HPDE6-E6E7 (cell line): ENCODE data around the gene DNASE1.
A peak's percentile ranks its signal among the peaks of the same experiment; 100 is the strongest.

Experiments
- DNase-seq: peaks from one replicate; pipeline ENCODE4 v3.0.0; 2011; ENCODE audit warnings: missing footprints; ENCODE audit errors: extremely low spot score

DNASE1 gene

DNA sequence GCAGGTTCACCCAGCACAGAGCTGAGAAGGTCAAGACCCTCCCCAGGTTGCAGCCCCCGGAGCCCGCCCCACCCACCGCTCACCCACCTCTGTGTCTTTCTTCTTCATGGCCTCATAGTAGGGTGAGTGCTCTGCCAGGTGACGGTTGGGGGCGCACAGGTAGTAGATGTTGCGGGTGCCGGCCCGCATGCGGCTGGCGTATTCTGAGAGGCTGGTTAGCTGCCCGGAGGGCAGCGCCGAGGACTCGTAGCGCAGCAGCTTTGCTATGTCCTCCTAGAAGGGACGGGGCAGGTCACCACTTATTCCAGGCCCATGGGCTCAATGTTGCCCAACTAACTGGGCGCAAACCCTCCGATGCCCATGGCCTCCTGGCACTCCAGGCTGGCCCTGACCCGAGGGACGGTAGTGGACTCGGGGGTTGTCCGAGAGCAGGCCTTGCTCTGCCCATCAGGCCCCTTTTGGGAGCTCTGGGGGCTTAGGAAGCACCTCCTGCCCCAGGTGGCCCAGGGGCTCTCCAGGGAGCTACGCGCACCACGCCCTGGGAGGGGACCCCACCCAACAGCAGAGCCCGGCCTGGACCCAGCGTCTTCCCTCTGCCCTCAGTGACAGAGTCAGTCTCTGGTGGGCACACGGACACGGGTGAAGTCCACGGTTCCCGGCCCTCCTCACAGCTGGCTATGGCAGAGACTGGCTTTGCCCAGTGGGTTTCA is 9.9 kb downstream of the DNASE1 start:
- DNase-seq: no peak

DNA sequence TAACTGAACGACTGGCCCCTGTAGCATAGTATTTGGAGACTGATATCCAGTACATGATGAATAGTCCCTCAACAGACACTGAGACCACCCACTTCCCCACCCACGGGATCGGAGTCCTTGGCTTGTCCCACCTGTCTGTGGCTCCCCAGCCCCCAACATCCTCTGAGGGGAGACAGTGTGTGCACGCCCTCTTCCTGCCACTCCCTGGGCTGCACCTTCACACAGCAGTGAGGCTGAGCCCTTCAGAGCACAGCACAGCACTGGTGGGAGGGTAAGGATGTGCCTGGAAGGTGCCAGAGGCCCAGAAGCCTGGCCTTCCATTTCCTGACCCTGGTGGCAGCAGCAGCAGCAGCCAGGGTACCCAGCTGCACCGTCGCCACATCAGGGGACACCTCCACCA is 11.0 kb downstream of the DNASE1 start:
- no peak for DNase-seq

DNA sequence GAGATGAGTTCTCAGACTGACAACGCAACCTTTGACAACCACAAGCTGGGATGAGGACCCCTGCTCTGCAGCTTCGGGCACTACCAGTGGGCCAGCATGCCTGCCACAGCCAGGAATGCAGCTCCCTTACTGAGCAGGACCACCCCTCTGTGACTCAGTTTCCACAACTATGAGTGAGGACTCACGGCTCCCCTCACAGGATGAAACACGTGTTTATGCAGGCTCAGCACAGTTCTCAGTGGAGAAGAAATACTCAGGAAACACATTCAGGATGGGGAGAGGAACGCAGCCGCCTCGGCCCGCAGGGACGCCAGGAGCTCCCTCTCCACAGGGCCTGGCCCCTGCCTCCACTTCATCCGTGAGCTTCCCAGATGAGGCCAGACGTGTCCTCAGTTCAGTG is 14.1 kb downstream of the DNASE1 start:
- DNase-seq: no peak

DNA sequence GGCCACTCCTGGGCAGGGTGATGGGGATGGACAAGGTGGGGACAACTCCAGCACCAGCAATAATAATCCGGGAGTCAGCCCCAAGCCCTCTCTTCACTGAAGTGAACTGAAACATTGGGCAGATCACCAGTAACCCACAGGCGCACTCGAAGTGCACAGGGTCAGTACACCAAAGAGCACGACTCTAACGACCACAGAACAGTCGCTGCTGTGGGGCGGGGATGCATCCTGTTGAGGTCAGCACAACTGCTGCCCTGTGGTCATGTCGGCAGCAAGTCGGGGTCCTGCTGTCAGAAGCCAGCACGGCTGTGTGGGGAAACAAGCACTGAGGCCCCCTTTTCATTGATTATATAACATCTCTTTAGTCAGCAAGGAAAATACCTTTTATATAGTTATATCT is 14.6 kb downstream of the DNASE1 start:
- DNase-seq: no peak

DNA sequence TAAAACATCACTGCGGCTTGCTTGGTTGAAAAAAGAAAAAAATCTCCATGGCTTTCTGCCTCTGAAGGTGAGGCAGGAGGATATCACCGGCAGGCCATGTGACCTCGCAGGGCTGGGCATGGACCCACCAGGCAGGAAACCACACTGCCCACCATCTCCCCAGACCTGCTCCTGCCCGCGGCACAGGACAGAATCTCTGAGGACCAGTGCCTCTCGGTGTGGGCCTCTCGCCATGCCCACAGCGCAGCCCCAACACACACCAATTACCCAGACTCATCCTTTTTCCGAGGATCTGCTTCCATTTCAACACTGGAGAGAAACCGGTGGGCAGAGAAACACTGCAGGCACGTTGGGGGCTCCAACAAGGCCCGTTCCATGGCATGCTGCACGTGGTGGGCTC is 16.2 kb downstream of the DNASE1 start:
- DNase-seq: no peak

DNA sequence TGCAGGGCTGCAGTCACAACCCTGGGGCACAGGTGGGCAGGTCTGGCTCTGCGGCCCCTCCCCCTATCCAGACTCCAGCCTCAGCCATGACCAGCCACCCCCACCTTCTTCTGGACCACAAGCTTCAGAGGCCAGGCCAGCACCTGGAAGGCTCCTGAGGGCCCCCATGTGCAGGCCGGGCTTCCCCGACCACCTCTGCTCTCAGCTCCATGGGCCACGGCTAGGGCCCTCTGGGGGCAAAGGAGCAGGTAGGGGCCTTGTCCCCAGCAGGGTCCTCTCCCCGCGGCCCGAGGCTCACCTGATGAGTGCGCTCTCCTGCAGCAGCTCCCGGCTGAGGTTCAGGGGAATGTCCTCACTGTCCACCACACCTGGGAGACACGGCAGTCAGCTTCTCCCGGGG is 16.9 kb downstream of the DNASE1 start:
- no peak for DNase-seq

DNA sequence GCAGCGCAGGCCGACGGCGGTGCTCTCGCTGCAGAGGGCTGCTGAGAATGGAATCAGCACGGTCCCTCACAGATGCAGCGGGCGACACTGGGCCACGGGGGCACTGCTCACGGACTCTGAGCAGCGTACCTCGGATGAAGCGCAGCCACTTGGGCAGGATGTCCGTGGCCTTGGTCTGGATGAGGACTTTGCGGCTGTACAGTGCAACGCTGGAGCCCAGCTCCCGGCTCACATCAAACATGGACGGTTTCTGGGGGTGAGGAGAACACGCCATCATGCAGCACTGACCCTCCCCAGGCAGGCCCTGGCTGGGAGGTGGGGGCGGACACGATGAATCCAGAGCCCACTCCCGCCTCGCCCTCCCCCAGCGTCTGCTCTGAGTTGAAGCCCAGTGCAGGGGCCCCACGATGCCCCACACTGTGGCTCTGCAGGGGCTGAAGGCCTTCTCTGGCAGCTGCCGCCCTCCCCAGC is 18.1 kb downstream of the DNASE1 start:
- no peak for DNase-seq

DNA sequence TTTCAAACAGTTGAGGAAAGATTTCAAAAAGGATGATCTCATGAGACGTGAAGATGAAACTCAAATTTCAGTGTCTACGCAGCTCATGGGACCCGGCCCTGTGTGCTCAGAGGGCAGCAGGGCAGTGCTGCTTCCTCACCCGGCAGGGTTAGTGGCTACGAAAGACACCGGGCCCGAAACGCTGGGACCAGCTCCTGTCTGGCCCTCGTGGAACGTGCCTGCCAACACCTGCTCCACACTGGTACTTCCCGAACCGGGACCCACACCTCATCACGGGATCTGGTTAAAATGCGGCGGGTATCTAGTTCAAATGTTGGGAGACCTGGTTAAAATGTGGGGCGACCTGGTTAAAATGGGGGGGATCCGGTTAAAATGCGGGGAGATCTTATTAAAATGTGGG is 18.7 kb downstream of the DNASE1 start:
- DNase-seq: no peak

DNA sequence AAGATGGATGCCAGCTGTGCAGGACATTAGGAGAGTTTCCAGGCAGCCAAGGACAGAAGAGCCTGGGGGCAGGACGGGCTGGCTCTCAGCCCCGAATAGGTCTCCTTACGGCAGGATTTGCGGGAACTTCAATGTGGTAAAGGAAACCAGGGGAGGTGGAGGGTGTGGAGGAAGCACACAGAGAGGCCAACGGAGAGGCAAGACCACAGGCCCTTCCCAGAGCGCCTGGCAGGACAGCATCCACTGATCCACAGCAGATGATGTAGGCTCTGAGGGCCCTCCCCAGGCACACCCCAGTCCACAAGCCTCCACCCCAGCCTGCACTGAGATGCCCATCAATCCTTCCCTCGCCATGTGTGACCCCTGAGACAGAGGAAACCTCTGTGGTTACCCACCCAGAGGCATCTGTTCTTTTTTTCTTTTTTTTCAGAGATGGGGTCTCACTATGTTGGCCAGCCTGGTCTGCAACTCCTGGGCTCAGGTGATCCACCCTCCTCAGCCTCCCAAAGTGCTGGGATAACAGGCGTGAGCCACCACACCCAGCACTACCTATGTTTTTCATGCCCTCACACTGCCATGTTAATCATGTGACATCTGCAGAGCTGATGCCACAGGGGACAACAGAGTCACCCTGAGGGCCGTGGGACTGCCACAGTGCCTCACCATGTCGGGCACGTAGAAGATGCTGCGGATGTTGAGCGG is 19.3 kb downstream of the DNASE1 start:
- DNase-seq: no peak

DNA sequence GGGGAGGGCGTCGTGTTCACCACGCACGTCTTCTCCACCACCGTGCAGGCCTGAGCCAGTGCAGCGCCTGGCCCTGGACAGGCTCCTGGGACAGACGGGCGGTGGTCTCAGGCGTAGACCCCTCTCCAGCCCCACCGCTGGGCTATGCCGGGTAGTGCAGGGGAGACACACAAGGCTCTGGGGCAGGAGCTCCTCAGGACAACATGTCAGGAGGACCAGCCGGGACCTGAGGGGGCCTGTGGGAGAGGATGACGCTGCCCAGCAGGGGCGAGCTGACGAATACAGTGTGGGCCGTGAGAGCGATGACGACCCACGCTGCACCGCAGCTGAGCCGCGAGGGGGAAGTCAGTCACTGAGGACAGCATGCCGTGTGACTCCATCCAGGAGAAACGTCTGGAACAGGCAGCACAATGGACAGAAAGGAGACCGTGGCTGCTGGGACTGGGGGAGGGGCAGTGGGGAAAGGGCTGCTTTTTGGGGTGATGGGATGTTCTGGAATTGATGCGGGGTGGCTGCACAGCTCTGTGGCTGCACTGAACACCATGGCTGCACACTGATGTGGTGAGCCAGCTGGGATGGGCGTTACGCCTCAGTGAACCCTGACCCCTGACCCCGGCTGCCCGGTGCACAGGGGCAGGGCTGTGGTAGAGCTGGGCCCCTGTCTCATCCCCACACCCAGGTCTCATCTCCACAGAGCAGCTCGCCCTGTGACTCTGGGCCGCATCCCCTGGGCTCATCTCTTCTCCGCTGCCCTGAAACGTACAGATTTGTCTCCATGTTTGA is 20.2 kb downstream of the DNASE1 start:
- DNase-seq: no peak

DNA sequence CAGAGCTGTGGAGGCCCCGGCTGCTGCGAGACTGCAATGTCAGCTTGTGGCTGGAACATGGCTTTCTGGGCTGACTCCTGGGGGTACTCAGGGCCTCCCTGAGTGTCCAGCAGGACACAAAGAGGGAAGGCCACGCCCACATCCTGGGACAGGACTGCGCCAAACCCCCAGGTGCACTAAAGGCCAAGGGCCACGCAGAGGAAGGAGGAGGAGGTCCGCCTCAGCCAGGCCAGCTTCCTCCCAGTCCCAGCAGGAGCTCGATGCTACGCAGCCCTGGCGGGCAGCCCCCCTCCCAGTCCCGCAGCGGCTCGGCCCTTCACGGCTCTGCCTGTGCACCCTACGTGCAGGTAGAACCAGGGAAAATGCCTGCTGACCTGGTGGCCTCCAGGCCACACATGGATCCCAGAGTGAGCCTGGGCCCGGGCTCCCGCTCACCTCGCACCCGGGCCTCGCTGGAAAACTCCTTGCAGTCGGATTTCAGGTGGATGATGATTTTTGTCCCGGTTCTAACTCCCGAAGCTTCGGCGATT is 21.2 kb downstream of the DNASE1 start:
- DNase-seq: no peak

DNA sequence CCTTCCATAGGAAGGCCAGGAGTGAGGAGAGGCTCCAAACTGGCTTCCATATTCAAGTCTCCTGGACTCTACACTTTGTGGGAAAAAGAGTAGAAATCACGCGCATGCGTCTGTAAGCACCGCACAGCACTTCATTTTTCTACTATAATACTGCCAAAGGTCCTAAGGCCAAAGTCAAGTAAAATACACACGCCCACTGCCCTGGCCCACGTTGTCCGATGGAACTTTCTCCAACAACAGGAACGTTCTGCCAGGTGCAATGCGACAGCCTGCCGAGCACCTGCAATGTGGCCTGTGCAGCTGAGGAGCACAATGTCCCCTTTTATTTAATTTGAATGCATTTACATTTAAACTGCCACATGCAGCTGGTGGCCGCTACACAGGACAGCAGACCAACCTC is 23.5 kb downstream of the DNASE1 start:
- DNase-seq: no peak

DNA sequence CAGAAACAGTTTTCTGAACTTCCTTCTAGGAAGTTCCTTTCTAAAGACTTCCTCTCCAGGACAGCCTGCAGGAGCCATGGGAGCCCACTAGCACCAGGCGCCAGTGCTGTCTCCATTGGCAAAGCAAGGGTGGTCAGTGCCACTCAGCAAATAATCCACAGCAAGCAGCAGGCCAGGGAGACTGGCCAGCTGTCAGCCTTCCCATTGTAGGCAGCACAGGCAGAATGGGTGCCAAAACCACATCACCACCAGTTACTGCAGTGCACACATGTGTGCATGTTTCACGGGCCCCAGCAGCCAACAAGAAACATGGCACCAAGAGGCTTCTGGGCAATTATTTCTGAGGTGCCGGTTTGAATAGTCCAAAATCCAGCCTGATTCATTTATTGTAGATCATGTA is 26.7 kb downstream of the DNASE1 start:
- no peak for DNase-seq

DNA sequence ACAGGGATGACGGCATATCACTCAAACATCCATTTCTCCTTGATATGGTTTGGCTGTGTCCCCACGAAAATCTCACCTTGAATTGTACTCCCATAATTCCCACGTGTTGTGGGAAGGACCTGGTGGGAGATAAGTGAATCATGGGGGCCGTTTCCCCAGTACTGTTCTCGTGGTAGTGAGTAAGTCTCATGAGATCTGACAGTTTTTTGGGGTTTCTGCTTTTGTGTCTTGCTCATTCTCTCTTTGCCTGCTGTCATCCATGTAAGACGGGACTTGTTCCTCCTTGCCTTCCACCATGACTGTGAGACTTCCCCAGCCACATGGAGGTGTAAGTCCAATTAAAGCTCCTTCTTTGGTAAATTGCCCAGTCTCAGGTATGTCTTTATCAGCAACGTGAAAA is 32.5 kb downstream of the DNASE1 start:
- no peak for DNase-seq

DNA sequence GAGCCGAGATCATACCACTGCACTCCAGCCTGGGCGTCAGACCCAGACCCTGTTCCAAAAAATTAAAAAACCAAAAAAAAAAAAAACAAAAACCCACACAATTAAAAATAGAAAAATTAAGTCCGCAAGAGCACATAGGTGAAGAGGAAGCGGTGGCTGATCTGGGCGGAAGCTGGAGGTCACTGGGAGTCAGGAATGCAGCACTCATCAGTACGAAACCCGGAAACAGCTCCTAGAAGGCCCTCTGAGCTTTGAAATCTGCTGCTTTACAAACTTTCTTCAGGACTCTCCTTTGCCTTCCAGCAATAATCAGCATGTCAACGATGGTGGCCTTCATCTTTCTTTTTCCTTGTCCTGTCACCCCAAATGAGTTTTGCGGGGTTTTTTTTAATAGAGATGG is 33.3 kb downstream of the DNASE1 start:
- no peak for DNase-seq

DNA sequence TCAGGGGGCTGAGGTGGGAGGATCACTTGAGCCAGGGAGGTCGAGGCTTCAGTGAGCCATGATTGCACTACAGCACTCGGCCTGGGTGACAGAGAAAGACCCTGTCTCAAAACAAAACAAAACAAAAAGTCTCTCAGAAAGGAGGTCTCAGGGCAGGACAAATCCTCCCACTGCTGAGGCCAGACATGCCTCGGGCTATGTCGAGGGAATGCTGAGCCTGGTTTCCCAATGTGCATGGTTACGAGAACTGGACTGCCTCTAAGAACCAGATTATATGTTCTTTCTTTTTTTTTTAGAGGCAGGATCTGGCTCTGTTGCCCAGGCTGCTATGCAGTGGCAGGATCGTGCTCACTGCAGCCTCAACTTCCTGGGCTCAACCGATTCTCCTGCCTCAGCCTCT is 35.2 kb downstream of the DNASE1 start:
- no peak for DNase-seq

DNA sequence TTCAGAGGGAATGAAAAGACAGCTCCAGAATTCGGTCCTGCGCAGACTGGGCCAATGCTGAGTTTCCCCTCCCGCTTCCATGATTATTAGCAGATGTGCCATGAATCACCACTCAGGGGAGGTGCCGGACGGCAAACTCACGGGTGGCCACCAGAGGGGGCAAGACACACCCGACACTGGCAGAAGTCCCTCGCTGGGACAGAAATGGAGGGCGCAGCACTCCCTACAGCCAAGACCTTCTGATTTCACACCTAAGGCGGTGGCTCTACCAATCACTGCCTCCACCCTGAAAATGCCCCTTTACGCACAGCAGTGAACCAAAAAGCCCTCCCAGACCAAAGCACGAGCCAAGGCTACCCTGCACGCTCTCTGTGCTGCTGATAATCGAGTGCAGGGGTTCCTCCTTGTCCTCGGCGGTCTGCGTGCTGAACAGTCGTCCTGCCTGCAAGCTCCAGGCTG is 36.0 kb downstream of the DNASE1 start:
- DNase-seq: peak; percentile 96

DNA sequence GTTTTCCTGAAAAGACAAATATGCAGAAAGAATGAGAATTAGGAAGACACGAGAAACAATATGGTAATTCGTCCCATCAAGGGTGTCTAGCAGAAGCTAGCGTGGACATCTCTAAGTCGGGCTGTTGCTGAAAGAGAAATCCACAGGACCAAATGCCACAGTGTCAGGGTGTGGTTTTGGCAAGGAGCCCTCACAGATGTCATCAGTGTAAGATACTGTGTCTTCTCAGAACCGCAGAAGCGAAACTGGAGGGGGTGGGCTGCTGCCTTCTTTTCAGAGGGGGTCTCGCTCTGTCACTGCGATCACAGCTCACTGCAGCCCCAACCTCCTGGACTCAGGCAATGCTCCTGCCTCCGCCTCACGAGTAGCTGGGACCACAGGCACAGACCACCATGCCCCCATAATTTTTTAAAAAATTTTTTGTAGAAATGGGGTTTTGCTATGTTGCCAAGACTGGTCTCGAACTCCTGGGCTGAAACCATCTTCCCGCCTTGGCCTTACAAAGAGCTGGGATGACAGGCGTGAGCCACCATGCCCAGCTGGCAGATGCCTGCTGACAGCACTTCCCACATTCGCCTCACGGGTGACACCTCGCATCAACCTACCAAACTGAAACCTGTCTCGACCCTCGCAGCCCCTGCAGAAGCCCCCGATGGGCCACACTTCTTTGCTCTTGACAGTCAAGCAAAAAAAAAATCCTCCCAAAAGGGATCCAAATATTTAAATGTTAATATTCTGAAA is 36.7 kb downstream of the DNASE1 start:
- no peak for DNase-seq

DNA sequence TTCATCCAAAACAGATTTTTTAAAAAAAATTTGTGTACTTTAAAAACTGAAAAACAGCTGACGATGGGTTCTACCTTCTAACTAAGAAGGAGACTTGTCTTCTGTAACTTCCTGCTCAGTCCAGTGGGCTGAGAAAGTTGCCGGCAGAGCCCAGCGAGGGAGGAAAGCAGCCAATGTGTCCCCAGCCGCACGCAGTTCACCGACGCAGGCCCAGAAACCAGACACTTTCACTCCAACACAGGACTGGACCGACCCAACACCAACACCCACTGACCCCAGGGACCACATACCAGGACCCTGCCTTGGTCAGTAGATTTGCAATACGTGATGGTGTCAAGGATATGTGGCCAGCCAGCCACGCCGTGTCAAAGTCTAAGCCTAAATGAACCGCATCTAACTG is 37.3 kb downstream of the DNASE1 start:
- no peak for DNase-seq

DNA sequence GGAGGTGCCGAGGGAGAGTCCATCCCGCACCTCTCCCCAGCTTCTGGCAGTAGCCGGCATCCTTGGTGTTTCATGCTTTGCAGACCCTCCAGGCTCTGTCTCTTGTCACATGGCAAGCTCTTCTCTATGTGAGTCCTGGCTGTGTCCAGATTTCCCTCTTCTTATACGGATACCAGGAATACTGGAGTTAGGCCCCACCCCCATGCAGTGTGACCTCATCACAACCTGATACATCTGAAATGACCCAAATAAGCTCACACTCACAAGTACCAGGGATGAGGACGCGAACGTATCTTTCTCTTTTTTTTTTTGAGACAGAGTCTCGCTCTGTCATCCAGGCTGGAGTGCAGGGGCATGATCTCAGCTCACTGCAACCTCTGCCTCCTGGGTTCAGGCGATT is 39.6 kb downstream of the DNASE1 start:
- no peak for DNase-seq

DNA sequence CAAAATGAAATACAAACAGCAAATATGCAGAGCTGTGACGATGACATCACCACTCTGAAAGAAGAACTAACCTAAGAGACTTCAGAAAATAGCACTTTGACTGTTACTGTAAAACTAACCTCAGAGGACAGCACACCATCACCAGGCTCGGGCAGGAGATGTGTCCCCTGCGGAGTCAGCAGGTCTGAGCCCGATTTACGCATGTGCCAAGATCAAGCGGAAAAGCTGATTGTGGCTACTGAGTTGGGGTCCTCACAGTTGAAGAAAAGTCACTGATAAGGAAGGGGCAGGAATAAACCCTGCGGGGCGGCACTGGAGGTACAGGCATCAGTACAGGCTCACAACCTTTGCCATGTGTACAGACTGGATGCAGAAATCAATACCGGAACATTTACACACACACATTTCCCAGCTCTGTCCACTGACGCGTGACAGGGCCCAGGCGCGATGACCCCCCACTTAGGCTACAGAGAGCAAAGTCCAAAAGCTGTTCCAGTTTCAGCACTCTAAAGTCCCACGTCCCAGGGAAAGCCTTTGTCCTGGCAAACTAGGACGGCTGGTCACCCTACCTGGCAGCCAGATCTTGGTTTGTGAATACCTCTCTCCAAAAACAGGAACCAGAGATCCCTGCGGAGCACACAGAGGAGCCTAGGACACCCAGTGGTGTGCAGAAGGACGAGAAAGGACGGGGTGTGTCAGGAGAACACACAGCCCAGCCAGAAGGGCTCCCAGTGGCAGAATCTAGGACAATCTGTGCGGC is 41.3 kb downstream of the DNASE1 start:
- no peak for DNase-seq
